OCI-LY1 (cell line): ENCODE data around the gene EPB41L4A.

Experiments used
- H2AFZ ChIP-seq: fragments of 200-600 bp; sonication (generic), shearing (Covaris generic); 2 replicates; pipeline ENCODE4 v1.6.0; 2014; ENCODE audit warnings: antibody characterized with exemption, mild to moderate bottlenecking, low read length
- H3F3A ChIP-seq: fragments of 200-600 bp; sonication (generic), shearing (Covaris generic); 2 replicates; pipeline ENCODE4 v1.6.0; 2014; ENCODE audit warnings: mild to moderate bottlenecking, antibody characterized with exemption, low read length, moderate library complexity; ENCODE audit not compliant: insufficient read depth
- H3K27ac ChIP-seq: fragments of 200-600 bp; sonication (generic); 2 replicates; pipeline ENCODE4 v1.5.1; 2014; ENCODE audit warnings: low read length, mixed run types, mild to moderate bottlenecking, low read depth; ENCODE audit not compliant: poor library complexity, severe bottlenecking
- H3K27me3 ChIP-seq: fragments of 200-600 bp; sonication (generic); 2 replicates; pipeline ENCODE4 v1.6.0; 2014; ENCODE audit warnings: antibody characterized with exemption, mild to moderate bottlenecking, low read length, moderate library complexity; ENCODE audit not compliant: insufficient read depth
- H3K36me3 ChIP-seq: fragments of 200-600 bp; sonication (generic); 2 replicates; pipeline ENCODE4 v1.6.1; 2014; ENCODE audit warnings: mild to moderate bottlenecking, antibody characterized with exemption, low read length, moderate library complexity, mixed read lengths; ENCODE audit not compliant: insufficient read depth
- H3K4me1 ChIP-seq: fragments of 200-600 bp; sonication (generic); 2 replicates; pipeline ENCODE4 v1.5.1; 2014; ENCODE audit warnings: mild to moderate bottlenecking, low read length, moderate library complexity; ENCODE audit not compliant: insufficient read depth, severe bottlenecking
- H3K4me2 ChIP-seq: fragments of 200-600 bp; sonication (generic), shearing (Covaris generic); 2 replicates; pipeline ENCODE4 v1.6.1; 2014; ENCODE audit warnings: low read length
- H3K4me3 ChIP-seq: fragments of 200-600 bp; sonication (generic); 2 replicates; pipeline ENCODE4 v1.5.1; 2014; ENCODE audit warnings: low read length, low read depth, mild to moderate bottlenecking, mixed read lengths; ENCODE audit not compliant: poor library complexity, severe bottlenecking
- H3K79me2 ChIP-seq: fragments of 200-600 bp; shearing (Covaris generic); 2 replicates; pipeline ENCODE4 v1.6.1; 2016; ENCODE audit warnings: mixed run types, low read length, mixed read lengths; ENCODE audit not compliant: insufficient read depth
- H3K9ac ChIP-seq: fragments of 200-600 bp; sonication (generic), shearing (Covaris generic); 2 replicates; pipeline ENCODE4 v1.6.1; 2014; ENCODE audit warnings: mild to moderate bottlenecking, low read length, mixed read lengths
- H3K9me2 ChIP-seq: fragments of 200-600 bp; sonication (generic), shearing (Covaris generic); 2 replicates; pipeline ENCODE4 v1.6.1; 2014; ENCODE audit warnings: low read depth, mild to moderate bottlenecking, low read length, mixed read lengths
- H3K9me3 ChIP-seq: fragments of 200-600 bp; shearing (Covaris generic); 2 replicates; pipeline ENCODE4 v1.6.1; 2014; ENCODE audit warnings: low read length, mixed read lengths
- H4K20me1 ChIP-seq: fragments of 200-600 bp; sonication (generic), shearing (Covaris generic); 2 replicates; pipeline ENCODE4 v1.6.0; 2016; ENCODE audit warnings: mild to moderate bottlenecking, low read length; ENCODE audit not compliant: insufficient read depth
- EZH2 ChIP-seq: fragments of 200-600 bp; sonication (generic), shearing (Covaris generic); IDR thresholded peaks from 2 replicates; pipeline ENCODE4 v1.8.0; 2017; ENCODE audit warnings: borderline replicate concordance, mixed run types, mild to moderate bottlenecking, antibody characterized with exemption, low read length, moderate library complexity, mixed read lengths
- TF ChIP-seq, protein P1 (sequence below): fragments of 200-600 bp; sonication (generic), shearing (Covaris generic); IDR thresholded peaks from 2 replicates; pipeline ENCODE4 v1.5.1; 2017; ENCODE audit warnings: mild to moderate bottlenecking, antibody characterized with exemption, low read length, moderate library complexity, mixed read lengths

Gene EPB41L4A

GRCh38 chr5:112163435-112163834 is 255.6 kb downstream of the EPB41L4A start:
- 0 out of 2 replicates have a peak, but pooled peaks cover 3% of the 10 kb centered on the region for H3F3A ChIP-seq
- peaks cover 16% of the 10 kb centered on the region for H3K79me2 ChIP-seq
- peaks cover 63% of the 10 kb centered on the region for H3K36me3 ChIP-seq
- H3K9me3 ChIP-seq: no peaks in the 10 kb centered on the region
- no peak overlapping the region for H2AFZ ChIP-seq
- H4K20me1 ChIP-seq: no peaks in the 10 kb centered on the region
- no peak overlapping the region for H3K27ac ChIP-seq
- H3K27me3 ChIP-seq: no peaks in the 10 kb centered on the region
- peaks cover 24% of the 10 kb centered on the region for H3K4me1 ChIP-seq
- no peaks in the 10 kb centered on the region for H3K9me2 ChIP-seq
- H3K4me3 ChIP-seq: no peak overlapping the region
- no peak for TF ChIP-seq EZH2
- TF ChIP-seq, protein P1, sequence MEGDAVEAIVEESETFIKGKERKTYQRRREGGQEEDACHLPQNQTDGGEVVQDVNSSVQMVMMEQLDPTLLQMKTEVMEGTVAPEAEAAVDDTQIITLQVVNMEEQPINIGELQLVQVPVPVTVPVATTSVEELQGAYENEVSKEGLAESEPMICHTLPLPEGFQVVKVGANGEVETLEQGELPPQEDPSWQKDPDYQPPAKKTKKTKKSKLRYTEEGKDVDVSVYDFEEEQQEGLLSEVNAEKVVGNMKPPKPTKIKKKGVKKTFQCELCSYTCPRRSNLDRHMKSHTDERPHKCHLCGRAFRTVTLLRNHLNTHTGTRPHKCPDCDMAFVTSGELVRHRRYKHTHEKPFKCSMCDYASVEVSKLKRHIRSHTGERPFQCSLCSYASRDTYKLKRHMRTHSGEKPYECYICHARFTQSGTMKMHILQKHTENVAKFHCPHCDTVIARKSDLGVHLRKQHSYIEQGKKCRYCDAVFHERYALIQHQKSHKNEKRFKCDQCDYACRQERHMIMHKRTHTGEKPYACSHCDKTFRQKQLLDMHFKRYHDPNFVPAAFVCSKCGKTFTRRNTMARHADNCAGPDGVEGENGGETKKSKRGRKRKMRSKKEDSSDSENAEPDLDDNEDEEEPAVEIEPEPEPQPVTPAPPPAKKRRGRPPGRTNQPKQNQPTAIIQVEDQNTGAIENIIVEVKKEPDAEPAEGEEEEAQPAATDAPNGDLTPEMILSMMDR: no peak
- no peak overlapping the region for H3K4me2 ChIP-seq
- no peak overlapping the region for H3K9ac ChIP-seq

GRCh38 chr5:112161392-112161748 is 257.7 kb downstream of the EPB41L4A start:
- TF ChIP-seq EZH2: no peak
- TF ChIP-seq, protein P1: no peak
- no peaks in the 10 kb centered on the region for H3F3A ChIP-seq
- no peaks in the 10 kb centered on the region for H3K9me2 ChIP-seq
- peak overlapping the region; percentile 81 for H3K4me3 ChIP-seq
- no peaks in the 10 kb centered on the region for H4K20me1 ChIP-seq
- peak overlapping the region; percentile 85 for H3K9ac ChIP-seq
- H3K9me3 ChIP-seq: no peaks in the 10 kb centered on the region
- H3K4me2 ChIP-seq: peak overlapping the region; percentile 91
- peaks cover 49% of the 10 kb centered on the region for H3K36me3 ChIP-seq
- H3K79me2 ChIP-seq: peaks cover 16% of the 10 kb centered on the region
- no peak overlapping the region for H3K27ac ChIP-seq
- H3K4me1 ChIP-seq: peaks cover 24% of the 10 kb centered on the region
- no peaks in the 10 kb centered on the region for H3K27me3 ChIP-seq
- H2AFZ ChIP-seq: no peak overlapping the region

- peaks cover 44% of the 10 kb centered on the region for H3K36me3 ChIP-seq
These were observed 258.3 kb downstream of the EPB41L4A start for GRCh38 chr5:112160652-112161391.

More at GRCh38 chr5:112160652-112161391, 258.3 kb downstream of the EPB41L4A start:
- peaks cover 24% of the 10 kb centered on the region for H3K4me1 ChIP-seq
- H3K27me3 ChIP-seq: no peaks in the 10 kb centered on the region
- H3K79me2 ChIP-seq: peaks cover 16% of the 10 kb centered on the region
- H3K9me3 ChIP-seq: no peaks in the 10 kb centered on the region
- no peaks in the 10 kb centered on the region for H4K20me1 ChIP-seq
- H2AFZ ChIP-seq: no peak overlapping the region
- TF ChIP-seq EZH2: no peak
- TF ChIP-seq, protein P1: peak; percentile 98
- H3K4me2 ChIP-seq: peak overlapping the region; percentile 91
- H3K27ac ChIP-seq: no peak overlapping the region
- no peaks in the 10 kb centered on the region for H3F3A ChIP-seq
- H3K4me3 ChIP-seq: peak overlapping the region; percentile 81
- peak overlapping the region; percentile 85 for H3K9ac ChIP-seq
- no peaks in the 10 kb centered on the region for H3K9me2 ChIP-seq
